WTC11 (cell line): ENCODE measurements around the gene ZBTB6. TPM values are rescaled to one million over a fixed set of nuclear protein-coding genes. Genes with fewer than 3 reads are reported as not detected.

Experiments used
- ATAC-seq: fragments of 200-7000 bp; cut with Tn5 transposase; 2 replicates; pipeline ENCODE4 v1.10.0; 2021; ENCODE audit warnings: mild to moderate bottlenecking, moderate library complexity
- CTCF ChIA-PET: fragments of 300-600 bp; sonication (Branson Sonifier 250); formaldehyde crosslinking; loops from one replicate; lab custom pipeline; 2021; ENCODE audit warnings: antibody characterized with exemption; lab: Charles Lee
- POLR2A ChIA-PET: fragments of 350-600 bp; sonication (Branson Sonifier 250); formaldehyde crosslinking; loops from one replicate; lab custom pipeline; 2021; ENCODE audit warnings: antibody characterized with exemption; lab: Charles Lee
- DNase-seq: peaks from one replicate; pipeline ENCODE4 v3.0.0; 2021; ENCODE audit warnings: low spot score
- H3K27ac Mint-ChIP-seq: 2 replicates; pipeline ENCODE4 v1.8.0; 2021; ENCODE audit warnings: mixed read lengths
- H3K27me3 Mint-ChIP-seq: 2 replicates; pipeline ENCODE4 v1.8.0; 2021; ENCODE audit warnings: low read depth, mild to moderate bottlenecking, moderate library complexity, mixed read lengths
- H3K36me3 Mint-ChIP-seq: 2 replicates; pipeline ENCODE4 v1.8.0; 2021; ENCODE audit warnings: mixed read lengths
- H3K4me1 Mint-ChIP-seq: 2 replicates; pipeline ENCODE4 v1.8.0; 2022; ENCODE audit warnings: mixed read lengths
- H3K4me3 Mint-ChIP-seq: 2 replicates; pipeline ENCODE4 v1.8.0; 2021; ENCODE audit warnings: mild to moderate bottlenecking, moderate library complexity, mixed read lengths
- H3K9me3 Mint-ChIP-seq: 2 replicates; pipeline ENCODE4 v1.8.0; 2021; ENCODE audit warnings: mixed read lengths
- EMX1 ChIP-seq: fragments of 250-450 bp; sonication (Bioruptor Pico); IDR thresholded peaks from 2 replicates; pipeline ENCODE4 v1.8.0; 2021; ENCODE audit warnings: mild to moderate bottlenecking
- GABPB1 ChIP-seq: sonication (generic); formaldehyde crosslinking; IDR thresholded peaks from 2 replicates; pipeline ENCODE4 v1.8.1; 2023; ENCODE audit warnings: mild to moderate bottlenecking, missing genetic modification reagents
- SMAD3 ChIP-seq: sonication (generic); formaldehyde crosslinking; IDR thresholded peaks from 2 replicates; pipeline ENCODE4 v1.8.0; 2022; ENCODE audit warnings: missing genetic modification reagents, mild to moderate bottlenecking, borderline replicate concordance
- SMAD4 ChIP-seq: sonication (generic); formaldehyde crosslinking; IDR thresholded peaks from 2 replicates; pipeline ENCODE4 v1.8.0; 2022; ENCODE audit warnings: mild to moderate bottlenecking, missing genetic modification reagents
- USF2 ChIP-seq: sonication (generic); formaldehyde crosslinking; IDR thresholded peaks from 2 replicates; pipeline ENCODE4 v1.8.1; 2023; ENCODE audit warnings: mild to moderate bottlenecking, missing genetic modification reagents, moderate library complexity
- ZNF219 ChIP-seq: sonication (generic); formaldehyde crosslinking; IDR thresholded peaks from 2 replicates; pipeline ENCODE4 v1.8.0; 2023; ENCODE audit warnings: missing genetic modification reagents, mild to moderate bottlenecking, borderline replicate concordance
- ZNF232 ChIP-seq: sonication (generic); formaldehyde crosslinking; IDR thresholded peaks from 2 replicates; pipeline ENCODE4 v1.8.0; 2022; ENCODE audit warnings: mild to moderate bottlenecking, missing genetic modification reagents
- ZNF263 ChIP-seq: sonication (generic); formaldehyde crosslinking; IDR thresholded peaks from 2 replicates; pipeline ENCODE4 v1.8.1; 2022; ENCODE audit warnings: low read depth, mild to moderate bottlenecking, moderate library complexity, missing genetic modification reagents
- ZNF425 ChIP-seq: fragments of 250-450 bp; sonication (Bioruptor Pico); conservative IDR thresholded peaks from 2 replicates; pipeline ENCODE4 v1.9.0; 2021; ENCODE audit warnings: mild to moderate bottlenecking
- total RNA-seq: library from RNA; stranded (reverse); gene quantifications from 3 replicates; pipeline ENCODE4 v1.2.3, GENCODE V29; 2021
- TF ChIP-seq, protein P1 (sequence below): sonication (generic); formaldehyde crosslinking; IDR thresholded peaks from 2 replicates; pipeline ENCODE4 v1.8.1; 2022; ENCODE audit warnings: low read depth, mild to moderate bottlenecking, moderate library complexity, missing genetic modification reagents, borderline replicate concordance
- TF ChIP-seq, protein P2 (sequence below): sonication (generic); formaldehyde crosslinking; IDR thresholded peaks from 2 replicates; pipeline ENCODE4 v1.8.0; 2022; ENCODE audit warnings: mild to moderate bottlenecking, missing genetic modification reagents
- TF ChIP-seq, protein P3 (sequence below): sonication (generic); formaldehyde crosslinking; IDR thresholded peaks from 2 replicates; pipeline ENCODE4 v1.8.0; 2023; ENCODE audit warnings: missing genetic modification reagents
- TF ChIP-seq, protein P4 (sequence below): fragments of 250-450 bp; sonication (Bioruptor Pico); IDR thresholded peaks from 2 replicates; pipeline ENCODE4 v1.9.0; 2021; ENCODE audit warnings: mild to moderate bottlenecking
- TF ChIP-seq, protein P5 (sequence below): fragments of 250-450 bp; sonication (Bioruptor Pico); IDR thresholded peaks from 2 replicates; pipeline ENCODE4 v1.9.0; 2021; ENCODE audit warnings: mild to moderate bottlenecking, borderline replicate concordance

Gene ZBTB6
- total RNA-seq, 1 experiment from 2014 or later: 9.0 TPM

GRCh38 chr9:122923947-122924346, 10.8 kb upstream of the ZBTB6 start (continued):
- TF ChIP-seq, protein P1, sequence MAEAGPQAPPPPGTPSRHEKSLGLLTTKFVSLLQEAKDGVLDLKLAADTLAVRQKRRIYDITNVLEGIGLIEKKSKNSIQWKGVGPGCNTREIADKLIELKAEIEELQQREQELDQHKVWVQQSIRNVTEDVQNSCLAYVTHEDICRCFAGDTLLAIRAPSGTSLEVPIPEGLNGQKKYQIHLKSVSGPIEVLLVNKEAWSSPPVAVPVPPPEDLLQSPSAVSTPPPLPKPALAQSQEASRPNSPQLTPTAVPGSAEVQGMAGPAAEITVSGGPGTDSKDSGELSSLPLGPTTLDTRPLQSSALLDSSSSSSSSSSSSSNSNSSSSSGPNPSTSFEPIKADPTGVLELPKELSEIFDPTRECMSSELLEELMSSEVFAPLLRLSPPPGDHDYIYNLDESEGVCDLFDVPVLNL (CRISPR knock-in tag): no peak
- no peak for TF ChIP-seq ZNF425 (CRISPR knock-in tag)
- no peak for TF ChIP-seq SMAD4 (CRISPR knock-in tag)
- TF ChIP-seq GABPB1: no peak
- TF ChIP-seq ZNF263 (CRISPR knock-in tag): no peak

DNA sequence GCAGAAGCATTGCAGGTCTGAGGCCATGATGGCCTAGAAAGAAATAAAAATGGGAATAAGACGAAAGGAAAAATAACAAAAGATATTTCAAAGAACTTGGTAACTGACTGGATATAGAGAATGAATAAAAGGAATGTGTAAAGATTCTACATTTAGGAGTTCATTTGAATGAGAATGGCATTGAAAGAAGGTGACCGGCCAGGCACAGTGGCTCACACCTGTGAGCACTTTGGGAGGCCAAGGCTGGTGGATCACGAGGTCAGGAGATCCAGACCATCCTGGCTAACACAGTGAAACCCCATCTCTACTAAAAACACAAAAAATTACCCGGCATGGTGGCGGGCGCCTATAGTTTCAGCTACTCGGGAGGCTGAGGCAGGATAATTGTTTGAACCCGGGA, 9.6 kb upstream of the ZBTB6 start:
- H3K27me3 Mint-ChIP-seq: no peaks in the 10 kb centered on the region
- no peaks in the 10 kb centered on the region for H3K9me3 Mint-ChIP-seq
- POLR2A ChIA-PET: interaction anchor here (0.6 to 1.2 kb wide), 3 partner anchors 10 to 82 kb away, joined by 4 to 5 read pairs (median 5); partner anchors contain the start of genes RABGAP1 and ZBTB6
- peak; percentile 72 for ATAC-seq
- peak overlapping the region; percentile 96 for H3K27ac Mint-ChIP-seq
- CTCF ChIA-PET: interaction anchor here (0.9 kb wide), 1 partner anchor 17 kb away, joined by 3 read pairs; no protein-coding TSS in a partner anchor
- H3K4me3 Mint-ChIP-seq: peak overlapping the region; percentile 32
- H3K4me1 Mint-ChIP-seq: peaks cover 23% of the 10 kb centered on the region
- DNase-seq: no peak
- TF ChIP-seq, protein P2, sequence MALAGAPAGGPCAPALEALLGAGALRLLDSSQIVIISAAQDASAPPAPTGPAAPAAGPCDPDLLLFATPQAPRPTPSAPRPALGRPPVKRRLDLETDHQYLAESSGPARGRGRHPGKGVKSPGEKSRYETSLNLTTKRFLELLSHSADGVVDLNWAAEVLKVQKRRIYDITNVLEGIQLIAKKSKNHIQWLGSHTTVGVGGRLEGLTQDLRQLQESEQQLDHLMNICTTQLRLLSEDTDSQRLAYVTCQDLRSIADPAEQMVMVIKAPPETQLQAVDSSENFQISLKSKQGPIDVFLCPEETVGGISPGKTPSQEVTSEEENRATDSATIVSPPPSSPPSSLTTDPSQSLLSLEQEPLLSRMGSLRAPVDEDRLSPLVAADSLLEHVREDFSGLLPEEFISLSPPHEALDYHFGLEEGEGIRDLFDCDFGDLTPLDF (CRISPR knock-in tag): no peak
- peak; percentile 51 for TF ChIP-seq USF2 (CRISPR knock-in tag)
- H3K36me3 Mint-ChIP-seq: peaks cover 9% of the 10 kb centered on the region; the same call in 1 of the 2 replicates

GRCh38 chr9:122918310-122918709, 5.2 kb upstream of the ZBTB6 start:
- CTCF ChIA-PET: no interaction called here

More at GRCh38 chr9:122918310-122918709, 5.2 kb upstream of the ZBTB6 start:
- peaks cover 9% of the 10 kb centered on the region; the same call in 1 of the 2 replicates for H3K36me3 Mint-ChIP-seq
- POLR2A ChIA-PET: no interaction called here
- H3K4me3 Mint-ChIP-seq: no peak overlapping the region
- H3K9me3 Mint-ChIP-seq: no peaks in the 10 kb centered on the region
- H3K27me3 Mint-ChIP-seq: no peaks in the 10 kb centered on the region
- no peak for ATAC-seq
- no peak for TF ChIP-seq SMAD3
- TF ChIP-seq, protein P3, sequence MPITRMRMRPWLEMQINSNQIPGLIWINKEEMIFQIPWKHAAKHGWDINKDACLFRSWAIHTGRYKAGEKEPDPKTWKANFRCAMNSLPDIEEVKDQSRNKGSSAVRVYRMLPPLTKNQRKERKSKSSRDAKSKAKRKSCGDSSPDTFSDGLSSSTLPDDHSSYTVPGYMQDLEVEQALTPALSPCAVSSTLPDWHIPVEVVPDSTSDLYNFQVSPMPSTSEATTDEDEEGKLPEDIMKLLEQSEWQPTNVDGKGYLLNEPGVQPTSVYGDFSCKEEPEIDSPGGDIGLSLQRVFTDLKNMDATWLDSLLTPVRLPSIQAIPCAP (CRISPR knock-in tag): no peak
- no peak for TF ChIP-seq ZNF425 (CRISPR knock-in tag)
- TF ChIP-seq ZNF232 (CRISPR knock-in tag): no peak
- TF ChIP-seq, protein P4, sequence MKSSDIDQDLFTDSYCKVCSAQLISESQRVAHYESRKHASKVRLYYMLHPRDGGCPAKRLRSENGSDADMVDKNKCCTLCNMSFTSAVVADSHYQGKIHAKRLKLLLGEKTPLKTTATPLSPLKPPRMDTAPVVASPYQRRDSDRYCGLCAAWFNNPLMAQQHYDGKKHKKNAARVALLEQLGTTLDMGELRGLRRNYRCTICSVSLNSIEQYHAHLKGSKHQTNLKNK (CRISPR knock-in tag): no peak
- TF ChIP-seq, protein P2 (CRISPR knock-in tag): no peak
- TF ChIP-seq, protein P5, sequence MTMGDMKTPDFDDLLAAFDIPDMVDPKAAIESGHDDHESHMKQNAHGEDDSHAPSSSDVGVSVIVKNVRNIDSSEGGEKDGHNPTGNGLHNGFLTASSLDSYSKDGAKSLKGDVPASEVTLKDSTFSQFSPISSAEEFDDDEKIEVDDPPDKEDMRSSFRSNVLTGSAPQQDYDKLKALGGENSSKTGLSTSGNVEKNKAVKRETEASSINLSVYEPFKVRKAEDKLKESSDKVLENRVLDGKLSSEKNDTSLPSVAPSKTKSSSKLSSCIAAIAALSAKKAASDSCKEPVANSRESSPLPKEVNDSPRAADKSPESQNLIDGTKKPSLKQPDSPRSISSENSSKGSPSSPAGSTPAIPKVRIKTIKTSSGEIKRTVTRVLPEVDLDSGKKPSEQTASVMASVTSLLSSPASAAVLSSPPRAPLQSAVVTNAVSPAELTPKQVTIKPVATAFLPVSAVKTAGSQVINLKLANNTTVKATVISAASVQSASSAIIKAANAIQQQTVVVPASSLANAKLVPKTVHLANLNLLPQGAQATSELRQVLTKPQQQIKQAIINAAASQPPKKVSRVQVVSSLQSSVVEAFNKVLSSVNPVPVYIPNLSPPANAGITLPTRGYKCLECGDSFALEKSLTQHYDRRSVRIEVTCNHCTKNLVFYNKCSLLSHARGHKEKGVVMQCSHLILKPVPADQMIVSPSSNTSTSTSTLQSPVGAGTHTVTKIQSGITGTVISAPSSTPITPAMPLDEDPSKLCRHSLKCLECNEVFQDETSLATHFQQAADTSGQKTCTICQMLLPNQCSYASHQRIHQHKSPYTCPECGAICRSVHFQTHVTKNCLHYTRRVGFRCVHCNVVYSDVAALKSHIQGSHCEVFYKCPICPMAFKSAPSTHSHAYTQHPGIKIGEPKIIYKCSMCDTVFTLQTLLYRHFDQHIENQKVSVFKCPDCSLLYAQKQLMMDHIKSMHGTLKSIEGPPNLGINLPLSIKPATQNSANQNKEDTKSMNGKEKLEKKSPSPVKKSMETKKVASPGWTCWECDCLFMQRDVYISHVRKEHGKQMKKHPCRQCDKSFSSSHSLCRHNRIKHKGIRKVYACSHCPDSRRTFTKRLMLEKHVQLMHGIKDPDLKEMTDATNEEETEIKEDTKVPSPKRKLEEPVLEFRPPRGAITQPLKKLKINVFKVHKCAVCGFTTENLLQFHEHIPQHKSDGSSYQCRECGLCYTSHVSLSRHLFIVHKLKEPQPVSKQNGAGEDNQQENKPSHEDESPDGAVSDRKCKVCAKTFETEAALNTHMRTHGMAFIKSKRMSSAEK (CRISPR knock-in tag): no peak
- no peak for TF ChIP-seq EMX1
- no peak for TF ChIP-seq ZNF219 (CRISPR knock-in tag)
- TF ChIP-seq GABPB1: no peak
- no peak for TF ChIP-seq SMAD4 (CRISPR knock-in tag)
- no peak overlapping the region for H3K27ac Mint-ChIP-seq
- H3K4me1 Mint-ChIP-seq: peaks cover 13% of the 10 kb centered on the region
- no peak for DNase-seq
